ENCODE results near the gene CAPG.
A peak's percentile ranks its signal among the peaks of the same experiment; 100 is the strongest.
"Not testable (repeated sequence)": the region's sequence is repeated elsewhere in the genome, so short reads cannot be mapped to it uniquely, and the experiment has no call there.

CAPG gene

DNA sequence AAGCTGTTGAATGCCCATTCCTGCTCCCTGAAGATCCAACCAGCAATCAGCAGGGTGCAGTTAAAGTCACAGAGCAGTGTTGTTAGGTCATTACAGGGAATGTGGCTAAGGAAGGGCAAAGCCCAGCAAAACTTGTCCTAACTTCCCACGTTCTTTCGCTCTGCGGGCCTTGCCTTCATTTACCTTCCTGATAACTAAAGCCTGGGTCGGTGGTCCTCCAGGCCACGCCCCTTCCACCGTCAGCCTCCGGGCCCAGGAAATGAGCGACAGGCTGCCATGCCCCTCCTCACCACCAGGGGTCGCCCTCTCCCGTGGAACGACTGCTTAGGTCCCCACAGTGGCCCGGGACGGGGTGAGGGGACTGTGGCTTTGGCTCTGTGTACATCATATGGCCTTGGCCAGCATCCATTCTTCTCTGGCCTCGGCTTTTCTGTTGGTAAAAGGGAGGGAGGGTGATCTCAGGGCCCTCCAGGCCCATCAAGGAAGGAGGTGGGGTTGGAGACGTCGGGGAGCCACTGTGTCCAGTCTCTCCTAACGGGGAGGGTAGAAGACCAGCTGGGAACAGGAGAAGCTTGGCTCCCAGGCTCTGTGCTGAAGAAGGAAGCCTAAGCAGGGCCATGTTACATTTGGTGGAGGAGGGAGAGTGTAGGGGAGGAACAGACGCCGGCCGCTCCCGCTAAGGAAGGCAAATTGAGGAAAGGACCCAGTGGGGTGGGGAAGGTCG, 10.5 kb upstream of the CAPG start:
- DNase-seq (ENCODE audit: low read depth): peak; percentile 76

DNA sequence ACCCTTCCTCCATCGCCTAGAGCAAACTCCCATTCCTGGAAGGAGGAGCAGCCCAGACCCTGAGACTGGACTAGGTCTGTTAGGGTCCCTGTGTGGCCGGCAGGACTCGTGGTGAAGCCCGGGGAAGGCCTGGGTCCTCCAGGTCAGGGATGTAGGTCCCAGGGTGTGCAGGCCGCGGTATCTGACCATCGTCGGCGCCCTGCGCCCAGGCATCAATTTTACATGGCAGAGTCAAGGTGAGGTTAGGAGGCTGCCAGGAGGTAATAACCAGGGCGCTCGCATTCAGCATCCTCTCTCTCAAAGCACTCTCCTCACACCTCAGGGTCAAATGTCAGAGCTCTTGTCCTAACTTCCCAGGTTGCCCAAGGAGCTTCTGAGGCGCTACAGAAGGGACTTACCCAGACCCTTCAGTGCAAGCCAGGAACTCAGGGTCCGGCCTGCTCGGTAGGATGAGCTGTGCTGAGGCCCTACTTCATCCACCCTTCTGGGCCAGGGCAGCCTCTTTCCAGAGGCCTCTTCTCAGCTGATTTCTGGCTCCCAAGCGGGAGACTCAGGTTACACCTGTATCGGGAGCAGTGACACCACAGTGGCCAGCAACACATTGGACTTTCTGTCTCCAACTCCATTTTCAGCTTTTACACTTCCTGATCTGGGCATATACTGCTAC, 9.0 kb upstream of the CAPG start:
- DNase-seq (ENCODE audit: low read depth): no peak

DNA sequence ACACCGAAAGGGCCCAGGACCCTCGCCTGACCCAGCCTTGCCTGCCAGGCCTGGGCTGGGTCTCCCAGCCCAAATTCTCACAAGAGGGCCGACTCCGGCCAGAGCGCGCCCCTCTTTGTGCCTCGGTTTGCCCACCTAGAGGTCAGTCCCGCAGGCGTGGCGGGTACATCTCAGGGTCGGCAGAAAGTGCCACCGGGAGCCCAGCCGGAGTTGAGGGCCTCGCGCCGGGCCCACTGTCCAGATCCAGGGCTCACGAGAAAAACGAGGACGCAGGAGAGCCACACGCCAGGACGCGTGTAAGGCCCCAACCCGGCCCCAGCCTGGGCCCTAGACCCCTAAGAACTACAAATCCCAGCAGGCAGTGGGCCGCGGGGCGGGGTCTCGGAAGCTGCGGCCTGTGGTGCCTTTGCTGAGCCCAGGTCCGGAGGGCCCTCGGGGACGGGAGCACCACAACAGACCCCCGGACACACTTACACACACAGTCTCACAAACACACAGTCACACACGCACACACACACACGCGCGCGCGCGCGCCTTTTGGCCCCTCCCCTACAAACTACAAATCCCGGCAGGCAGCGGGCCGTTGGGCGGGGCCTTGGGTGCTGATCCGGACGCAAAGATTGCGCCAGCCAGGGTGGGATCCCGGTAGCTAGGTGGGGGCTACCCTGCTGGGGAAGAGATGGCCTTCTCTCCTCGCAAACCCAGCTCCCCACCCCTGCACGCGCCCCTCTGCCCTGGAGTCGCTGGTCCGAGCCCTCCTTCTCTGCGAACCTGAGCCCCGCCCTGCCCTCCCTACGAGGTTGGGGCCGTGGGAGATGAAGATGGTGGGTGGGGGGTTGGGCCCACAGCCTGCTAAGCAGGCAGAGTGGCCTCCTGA, 8.2 kb upstream of the CAPG start, which contains the start of gene SH2D6:
Gene SH2D6 (plus strand): TSS at position 583 of the 877 bp plus-strand sequence. CDS start 10,752 bp downstream, outside the sequence.
- peak; percentile 72 for DNase-seq (ENCODE audit: low read depth)

DNA sequence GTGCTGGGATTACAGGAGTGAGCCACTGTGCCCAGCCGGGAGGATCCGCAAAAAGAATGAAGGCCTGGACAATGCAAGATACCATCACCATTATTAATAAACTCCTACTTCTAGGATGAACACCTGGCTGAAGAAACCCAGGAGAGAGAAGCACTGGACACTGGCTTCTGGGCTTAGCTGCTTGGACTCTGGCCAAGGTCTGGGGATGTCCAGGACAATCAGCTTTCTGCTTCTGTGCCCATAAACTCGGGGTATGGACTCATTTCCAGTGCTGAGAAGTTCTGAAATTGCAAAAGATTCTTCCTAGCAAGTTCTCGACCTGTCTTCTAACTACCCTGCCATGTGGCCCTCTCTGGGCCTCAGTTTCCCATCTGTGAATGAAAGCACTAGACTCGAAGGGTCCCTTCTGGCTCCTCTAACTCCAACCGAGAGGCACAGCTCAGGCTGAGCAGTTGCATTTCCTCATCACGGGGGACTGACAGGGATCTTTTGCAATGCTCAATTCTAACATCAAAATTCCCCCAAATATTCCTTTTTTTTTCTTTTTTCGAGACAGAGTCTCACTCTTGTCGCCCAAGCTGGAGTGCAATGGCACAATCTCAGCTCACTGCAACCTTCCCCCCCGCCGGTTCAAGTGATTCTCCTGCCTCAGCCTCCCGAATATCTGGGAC, 5.9 kb upstream of the CAPG start:
- DNase-seq (ENCODE audit: low read depth): no peak

DNA sequence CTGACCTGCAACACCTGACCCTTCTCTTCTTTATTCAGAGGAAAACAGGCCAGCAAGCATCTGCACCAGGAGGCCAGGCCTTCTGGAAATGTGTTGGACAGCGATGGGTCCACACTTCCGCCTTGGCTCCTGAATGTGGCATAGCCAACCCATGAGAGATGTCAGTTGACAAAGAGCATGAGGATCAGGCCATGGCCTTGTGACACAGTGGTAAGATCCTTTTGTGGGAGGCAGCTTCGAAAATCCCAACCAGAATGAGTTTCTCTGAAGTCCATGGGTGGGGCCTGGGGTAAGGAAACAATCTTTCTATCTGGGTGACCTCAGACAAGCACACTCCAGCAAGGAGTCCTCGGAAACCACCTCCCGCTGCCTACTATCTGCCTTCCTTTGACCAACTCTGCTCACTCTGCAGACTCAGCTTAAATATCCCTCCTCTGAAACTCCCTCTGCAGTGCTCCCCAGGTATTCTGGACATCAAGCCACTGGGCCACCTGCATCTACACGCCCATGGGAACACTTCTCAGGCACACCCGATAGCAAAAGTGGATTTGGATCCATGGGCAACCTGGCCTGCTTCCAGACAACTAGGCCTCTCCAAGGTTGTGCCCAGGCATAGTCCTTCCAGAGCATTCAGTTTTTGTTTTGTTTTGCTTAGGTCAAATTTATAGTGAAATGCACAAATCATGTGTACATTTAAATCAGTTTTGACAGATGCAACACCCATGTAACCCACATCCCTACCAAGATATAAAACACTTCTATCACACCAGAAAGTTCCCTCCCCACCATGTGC, 4.8 kb upstream of the CAPG start:
- DNase-seq (ENCODE audit: low read depth): no peak

DNA sequence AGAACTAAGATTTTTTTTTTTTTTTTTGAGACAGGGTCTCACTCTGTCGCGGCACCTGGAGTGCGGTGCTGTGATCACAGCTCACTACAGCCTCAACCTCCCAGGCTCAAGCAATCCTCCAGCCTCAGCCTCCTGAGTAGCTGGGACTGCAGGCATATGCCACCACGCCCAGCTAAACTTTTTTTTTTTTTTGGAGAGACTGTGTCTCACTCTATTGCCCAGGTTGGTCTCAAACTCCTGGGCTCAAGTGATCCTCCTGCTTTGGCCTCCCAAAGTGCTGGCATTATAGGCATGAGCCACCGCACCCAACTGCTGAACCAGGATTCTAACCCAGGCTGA, 4.2 kb upstream of the CAPG start:
- DNase-seq (ENCODE audit: low read depth): not testable (repeated sequence)

DNA sequence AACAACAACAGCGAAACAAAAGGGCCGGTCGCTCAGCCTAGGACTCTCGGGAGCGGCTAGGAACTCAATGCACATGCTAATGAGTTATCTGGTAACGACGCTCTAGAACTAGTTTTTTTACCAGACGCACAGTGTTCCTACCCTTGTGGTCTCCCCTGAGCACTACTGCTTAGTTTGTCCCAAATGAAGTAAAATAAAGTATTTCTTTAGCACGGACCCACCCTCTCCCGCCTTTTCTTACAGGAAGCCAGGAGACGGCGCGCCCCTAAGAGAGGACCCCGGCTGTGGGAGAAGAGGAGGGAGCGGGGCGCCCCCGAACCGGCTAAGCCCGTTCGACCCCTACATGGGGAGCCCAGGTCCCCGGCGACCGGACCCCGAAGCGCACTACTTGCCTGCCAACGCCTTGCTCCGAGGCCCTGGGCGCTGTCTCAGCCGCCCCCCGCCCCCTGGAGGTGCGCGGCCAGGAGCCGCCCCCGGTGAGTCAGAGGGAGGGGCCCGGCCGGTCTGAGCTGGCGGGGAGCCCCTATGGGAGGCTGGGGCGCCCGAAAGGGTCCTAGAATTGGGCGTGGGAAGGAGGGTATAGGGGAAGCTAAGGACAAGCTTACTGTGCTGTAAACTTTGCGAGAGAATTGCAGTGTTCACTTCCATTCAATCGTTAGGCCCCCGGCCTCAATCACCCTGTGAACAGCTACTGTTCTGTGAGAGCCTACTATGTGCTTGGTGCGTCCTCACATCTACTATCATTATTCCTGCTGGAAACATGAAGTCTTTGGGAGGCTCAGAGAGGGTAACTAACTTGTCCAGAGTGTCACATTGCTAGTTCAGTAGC, 3.6 kb upstream of the CAPG start:
- DNase-seq (ENCODE audit: low read depth): peak; percentile 24

DNA sequence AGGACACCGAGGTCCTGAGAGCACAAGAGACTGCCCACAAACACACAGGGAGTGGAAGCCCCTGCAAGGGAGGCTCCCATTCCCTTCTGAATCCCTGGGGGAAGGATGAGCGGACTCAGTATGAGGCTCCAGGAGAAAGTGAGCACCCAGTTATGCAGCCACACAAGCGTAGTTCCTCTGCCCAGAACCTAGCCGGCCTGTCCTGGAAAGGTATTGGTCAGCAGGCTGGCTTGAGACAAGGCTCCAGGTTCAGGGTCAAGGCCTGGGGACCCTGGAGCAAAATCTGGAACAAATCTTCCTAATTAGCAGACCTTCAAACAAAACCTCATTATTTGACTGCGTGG, 1.2 kb upstream of the CAPG start:
- DNase-seq (ENCODE audit: low read depth): no peak

DNA sequence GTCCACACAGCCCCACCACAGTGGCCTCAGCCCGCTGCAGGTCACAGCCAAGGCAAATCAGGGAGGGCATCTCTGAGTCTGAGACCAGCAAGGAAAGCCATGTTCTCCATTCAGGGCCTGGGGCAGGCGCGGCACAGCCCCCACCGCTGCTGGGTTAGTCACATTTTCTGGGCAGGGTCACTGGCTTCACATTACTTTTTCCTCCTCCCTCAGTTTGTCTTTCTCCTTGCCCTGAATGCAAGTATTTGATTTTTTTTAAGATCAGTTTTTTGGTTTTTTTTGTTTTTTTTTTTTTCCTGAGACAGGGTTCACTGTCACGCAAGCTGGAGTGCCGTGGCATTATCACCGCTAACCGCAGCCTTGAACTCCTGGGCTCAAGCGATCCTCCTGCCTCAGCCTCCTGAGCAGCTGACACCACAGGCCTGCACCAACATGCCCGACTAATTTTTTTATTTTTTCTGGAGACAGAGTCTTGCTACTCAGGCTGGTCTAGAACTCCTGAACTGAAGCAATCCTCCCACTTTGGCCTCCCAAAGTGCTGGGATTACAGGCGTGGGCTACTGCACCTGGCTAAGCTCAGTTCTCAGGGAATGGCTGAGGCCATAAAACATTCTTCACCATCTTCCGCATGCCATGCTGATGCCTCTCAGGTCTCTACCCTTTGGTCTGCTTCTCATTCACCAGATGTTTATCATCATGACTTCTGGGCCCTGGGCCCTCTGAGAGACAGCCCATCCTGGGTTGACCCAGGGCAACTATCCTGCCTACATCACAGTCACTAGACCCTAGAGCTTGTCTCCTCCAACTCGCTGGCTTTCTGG, 628 bp upstream of the CAPG start:
- DNase-seq (ENCODE audit: low read depth): no peak

DNA sequence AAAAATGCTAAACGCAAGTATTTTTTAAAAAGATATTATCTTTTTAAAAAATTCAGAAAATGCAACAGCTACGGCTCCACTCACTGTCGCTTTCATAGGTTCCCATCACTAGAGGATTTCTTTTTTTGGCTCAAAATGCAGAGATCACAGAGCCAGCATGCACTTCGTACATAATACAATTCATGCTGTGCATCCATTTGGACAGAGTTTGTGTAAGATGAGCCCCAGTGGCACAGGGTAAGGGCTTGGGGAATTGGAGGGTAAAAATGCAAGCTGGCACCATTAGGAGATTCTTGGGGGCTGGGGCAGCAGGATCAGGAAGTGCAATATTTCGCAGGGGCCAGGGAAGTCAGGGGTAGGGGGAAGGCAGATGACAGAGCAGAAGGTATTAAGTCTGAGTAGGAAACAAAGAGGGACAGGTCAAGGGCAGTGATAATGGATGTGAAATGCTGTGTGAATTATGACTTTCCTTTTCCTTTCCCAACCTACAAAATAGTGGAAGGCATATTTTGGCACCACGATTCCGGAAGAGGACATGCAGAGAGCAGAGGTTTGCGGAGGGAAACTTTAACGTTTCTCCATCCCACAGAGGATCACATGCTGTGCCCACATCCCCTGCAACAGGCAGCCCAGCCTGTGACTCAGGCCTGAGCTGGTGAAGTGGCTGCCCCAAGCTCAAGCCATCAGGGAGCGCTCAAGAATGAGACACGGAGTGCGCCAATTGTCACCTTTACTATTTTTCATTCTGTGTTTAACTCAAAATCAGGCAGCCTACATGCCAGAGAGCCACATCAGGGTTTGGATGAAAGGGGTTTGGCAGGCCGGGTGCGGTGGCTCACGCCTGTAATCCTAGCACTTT, 4.7 kb downstream of the CAPG start:
- DNase-seq (ENCODE audit: low read depth): peak; percentile 47

DNA sequence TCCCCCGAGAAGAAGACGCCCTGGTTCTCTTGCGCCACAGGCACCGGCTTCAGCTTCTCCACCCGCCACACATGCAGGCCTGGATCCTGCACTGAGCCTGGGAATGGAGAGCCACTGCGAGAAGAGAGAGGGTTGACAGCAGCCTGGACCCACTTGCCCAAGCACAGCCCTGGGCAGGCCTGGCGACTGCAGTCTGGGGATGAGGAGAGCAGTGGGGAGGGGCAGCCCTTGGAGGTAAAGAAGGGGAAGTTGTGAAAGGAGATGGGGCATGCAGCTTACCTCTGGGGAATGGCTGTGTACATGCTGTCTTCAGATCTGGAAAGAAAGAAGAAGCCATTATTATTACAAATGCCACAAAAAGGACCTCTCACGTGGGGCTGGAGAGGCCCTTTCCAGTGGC, 8.3 kb downstream of the CAPG start:
- DNase-seq (ENCODE audit: low read depth): no peak

DNA sequence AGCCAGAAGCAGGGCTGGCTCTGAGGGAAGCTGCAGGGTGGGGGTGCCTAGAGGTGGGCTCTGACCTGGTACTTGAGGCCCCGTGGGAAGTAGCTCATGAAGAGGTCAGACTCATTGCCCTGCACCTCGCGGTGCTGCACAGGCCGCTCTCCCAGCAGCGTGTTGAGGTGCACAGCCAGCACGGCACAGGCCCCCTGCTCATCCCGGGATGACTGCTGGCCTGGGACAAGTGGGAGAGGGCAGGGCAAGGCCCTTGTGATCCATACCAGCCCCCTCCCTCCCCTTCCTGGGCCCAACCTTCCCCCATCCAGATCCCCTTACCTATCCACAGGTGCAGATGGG, 8.7 kb downstream of the CAPG start:
- DNase-seq (ENCODE audit: low read depth): no peak

DNA sequence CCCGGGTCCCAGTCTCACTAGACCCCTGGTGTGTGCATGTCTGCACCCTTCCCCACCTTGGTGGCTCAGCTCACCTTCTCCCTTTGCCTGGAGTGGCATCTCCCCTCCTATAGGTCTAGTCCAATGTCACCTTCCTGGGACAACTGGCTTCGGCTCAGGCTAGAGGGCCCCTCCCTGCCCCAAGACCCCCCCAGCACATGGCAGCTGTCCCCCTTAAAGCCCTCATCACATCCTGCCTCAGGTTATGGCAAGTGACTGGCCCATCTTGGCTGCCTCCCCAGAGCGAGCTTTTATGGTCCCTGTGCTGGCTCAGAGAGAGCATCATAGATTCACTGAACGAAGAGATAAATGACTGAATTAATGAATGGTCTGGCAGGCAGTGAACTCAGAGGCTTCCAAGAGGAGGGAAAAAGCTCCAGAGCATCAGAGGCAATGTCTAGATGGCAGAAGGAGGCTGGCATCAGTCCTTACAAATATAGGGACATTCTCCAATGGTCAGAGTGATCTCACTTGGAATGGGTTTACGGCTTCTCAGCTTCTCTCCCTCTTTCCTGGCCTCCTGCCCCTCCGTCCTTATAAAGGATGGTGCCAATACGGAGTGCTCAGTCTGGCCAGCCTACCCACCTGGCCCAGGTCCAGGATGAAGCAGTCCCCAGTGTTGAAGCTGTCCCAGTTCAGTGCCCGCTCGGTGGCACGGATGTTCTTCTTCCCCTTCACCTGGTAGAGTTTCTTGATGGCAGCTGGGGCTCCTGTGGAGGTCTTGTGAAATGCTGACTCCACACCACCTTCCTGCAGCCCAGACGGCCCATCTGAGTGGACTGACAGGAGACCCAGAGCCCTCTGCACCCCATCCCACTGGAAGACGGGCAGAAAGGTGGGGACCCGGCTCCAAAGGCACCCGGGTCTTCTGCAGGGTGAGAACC, 9.4 kb downstream of the CAPG start:
- no peak for DNase-seq (ENCODE audit: low read depth)

DNA sequence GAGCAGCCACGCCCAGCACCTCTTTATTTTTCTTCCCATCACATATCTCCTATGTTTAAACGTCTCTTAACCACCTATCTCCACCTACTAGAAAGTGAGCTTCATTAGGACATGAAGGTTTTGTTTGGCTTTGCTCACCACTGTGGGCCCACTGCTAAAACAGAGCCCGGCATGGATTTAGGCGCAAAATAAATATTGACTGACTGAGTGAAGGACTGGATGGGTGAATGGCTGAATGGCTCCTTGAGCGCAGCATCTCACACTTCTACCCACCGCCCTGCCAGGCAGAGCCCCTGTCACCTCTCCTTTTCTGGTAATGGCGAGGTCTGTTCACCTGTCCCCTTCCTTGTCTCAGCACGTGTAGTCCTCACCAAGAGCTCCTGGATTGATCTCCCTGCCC, 10.1 kb downstream of the CAPG start:
- no peak for DNase-seq (ENCODE audit: low read depth)

DNA sequence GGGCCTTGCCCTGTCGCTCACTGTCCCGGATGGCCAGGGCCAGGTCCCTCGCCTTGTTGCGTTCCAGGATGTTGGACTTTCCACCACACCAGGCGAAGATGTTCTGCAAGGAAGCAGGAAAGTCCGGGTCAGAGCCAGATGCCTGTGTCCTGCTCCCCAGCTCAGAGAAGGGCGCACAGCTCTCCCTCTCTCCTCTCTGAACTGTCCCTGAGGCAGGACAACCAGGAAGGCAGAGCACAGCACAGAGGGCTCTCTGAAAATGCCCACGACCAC, 11.0 kb downstream of the CAPG start:
- DNase-seq (ENCODE audit: low read depth): no peak

DNA sequence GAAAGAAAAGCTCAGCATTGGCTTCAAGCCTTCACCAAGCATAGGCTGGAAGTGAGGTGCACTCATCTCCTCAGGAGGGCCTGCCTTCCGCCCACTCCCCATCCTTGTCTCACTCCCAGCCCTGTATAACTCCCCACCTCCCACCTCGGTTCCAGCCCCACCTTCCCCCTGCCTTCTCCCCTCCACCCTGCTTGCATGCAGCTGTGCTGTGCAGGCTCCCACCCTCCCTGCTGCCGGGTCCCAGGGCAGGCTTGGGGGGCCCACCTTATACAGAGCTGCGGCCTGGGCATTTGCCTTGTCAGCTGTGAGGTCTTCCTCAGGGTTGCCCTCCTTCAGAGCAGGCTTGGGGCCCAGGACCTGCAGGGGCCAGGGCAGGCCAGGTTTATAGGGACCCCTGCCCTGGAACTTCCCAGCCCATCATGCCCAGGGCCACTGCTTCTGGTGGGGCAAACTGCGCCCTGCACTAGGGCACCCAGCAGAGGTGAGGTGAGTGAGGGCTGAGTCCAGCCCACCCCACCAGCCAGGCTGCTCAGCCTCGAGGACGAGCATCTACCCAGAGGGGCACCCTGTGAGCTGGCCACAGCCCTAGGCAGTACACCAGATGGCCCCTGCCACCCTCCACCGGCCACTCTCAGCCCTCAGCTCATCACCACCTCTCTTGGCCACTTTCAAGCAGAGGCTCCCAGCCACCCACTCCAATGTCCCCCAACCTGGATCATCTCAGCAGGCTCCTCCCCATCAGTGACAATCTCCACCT, 11.6 kb downstream of the CAPG start:
- no peak for DNase-seq (ENCODE audit: low read depth)

DNA sequence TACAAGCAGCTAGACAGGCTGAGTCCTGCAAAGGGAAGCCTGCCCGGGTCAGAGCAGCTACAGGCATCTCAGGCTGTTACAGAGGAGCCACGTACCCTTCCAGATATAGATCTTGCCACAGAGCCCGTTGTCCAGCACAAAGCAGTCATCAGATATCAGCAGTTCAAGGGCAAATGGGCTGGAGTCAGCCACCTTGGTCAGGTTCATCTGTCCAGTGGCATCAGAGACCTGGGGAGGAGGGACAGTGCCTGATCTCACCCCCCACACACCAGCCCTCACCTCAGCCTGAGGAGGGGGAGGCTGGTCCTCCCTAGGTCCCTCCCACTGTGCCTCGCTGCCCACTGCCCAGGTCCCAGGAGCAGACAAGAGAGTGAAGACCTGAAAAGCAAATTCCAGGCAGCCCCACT, 12.2 kb downstream of the CAPG start:
- DNase-seq (ENCODE audit: low read depth): no peak

Measured in stimulated activated CD4-positive, alpha-beta T cell treated with anti-CD3 and anti-CD28 coated beads, Interleukin-2, amount 100 ng/mL, for 4 hours (primary cell).